Activated gamma-delta T cell treated with Interleukin-2 at 50 U/mL for 16 hours (primary cell): ENCODE measurements around the gene SEZ6L.

Source experiments
- DNase-seq: peaks from one replicate; pipeline ENCODE4 v3.0.0-alpha.2; 2020

SEZ6L gene

DNA sequence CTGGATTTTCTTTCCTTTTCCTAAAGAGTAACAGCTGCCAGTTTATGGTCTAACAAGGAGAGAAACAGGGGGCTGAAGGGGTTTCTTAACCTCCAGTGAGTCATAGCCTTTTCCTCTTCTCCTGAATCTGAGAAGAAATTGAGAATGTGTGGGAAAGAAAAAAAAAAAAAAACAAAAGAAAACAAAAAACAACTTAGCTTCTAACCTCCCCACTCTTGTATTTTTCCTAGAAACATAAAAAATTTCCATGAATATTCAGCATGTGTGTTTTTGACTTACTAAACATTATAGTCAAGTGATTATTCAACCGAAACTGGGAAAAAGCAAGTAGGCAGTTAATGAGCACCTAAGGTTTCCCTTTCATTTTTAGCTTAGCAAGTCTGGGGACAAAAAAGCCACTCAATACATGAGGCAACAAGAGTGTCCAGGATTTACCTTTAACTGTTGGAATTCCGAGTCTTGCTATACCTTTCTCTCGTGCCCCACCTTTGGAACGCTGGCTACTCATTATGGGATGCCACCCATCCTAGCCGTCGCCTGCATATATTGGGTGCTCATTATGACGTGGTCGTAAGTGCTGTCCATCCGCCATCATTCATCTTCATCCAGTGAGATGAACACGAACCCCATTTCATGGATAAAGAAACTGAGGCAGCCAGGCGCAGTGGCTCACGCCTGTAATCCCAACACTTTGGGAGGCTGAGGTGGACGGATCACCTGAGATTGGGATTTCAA lies 262.2 kb downstream of the SEZ6L start:
- DNase-seq = no peak

DNA sequence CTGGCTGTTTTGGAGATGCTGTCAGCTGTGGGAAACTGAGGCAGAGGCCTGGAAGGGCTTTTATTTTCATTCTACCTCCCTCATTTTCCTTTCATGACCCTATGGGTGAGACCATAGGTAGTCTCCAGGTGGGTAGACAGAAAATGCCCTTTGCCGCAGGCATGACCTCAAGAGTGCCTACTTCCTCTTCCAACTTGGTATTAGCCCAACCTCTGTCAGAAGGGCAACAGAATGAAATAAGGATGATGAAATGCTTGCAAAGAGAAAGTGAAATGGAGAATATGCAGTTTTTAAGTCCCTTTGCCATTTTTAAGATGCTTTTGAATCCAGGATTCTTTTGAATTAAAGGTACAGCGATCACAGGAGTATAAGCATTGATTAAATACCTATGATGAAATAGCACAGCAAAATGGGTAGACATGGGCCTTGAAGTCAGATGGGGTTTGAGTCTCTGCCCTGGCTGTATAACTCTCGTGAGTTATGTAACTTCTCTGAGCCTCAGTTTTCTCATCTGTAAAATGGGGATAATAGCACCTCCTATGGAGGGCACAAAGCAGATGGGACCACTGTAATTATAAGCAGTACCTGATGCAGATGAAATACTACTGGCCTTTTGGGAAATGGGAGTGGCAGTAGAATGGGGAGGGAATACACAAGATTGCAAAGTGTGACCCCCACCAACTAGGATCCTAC lies 263.5 kb downstream of the SEZ6L start:
- DNase-seq = no peak
